Pancreas (tissue), 10 donors: ENCODE measurements around the gene PTPRM. TPM values are rescaled to one million over a fixed set of nuclear protein-coding genes. Genes with fewer than 3 reads are reported as not detected.

Experiments
- ATAC-seq, 4 donors: fragments of 200-7000 bp; cut with Tn5 transposase; one replicate each; pipeline versions ENCODE4 v1.8.0 to v1.9.1; 2020; ENCODE audit warnings: mild to moderate bottlenecking in 4 of 4, moderate library complexity in 4 of 4
- DNase-seq, 6 donors: peaks; one replicate each; pipeline ENCODE4 v3.0.0-alpha.2; 2020
- FAIRE-seq: peaks from 2 replicates; lab custom pipeline; 2012; peaks lifted over from hg19 to GRCh38; lab: Jason Lieb, UNC
- H3K27ac ChIP-seq, 4 donors: fragments of 200-600 bp; sonication (generic); 1 replicate in 3 of 4; 2 replicates in 1 of 4; pipeline versions ENCODE4 v1.5.0 to v1.8.0; 2020
- H3K27me3 ChIP-seq, 4 donors: fragments of 200-600 bp; one replicate each; pipeline ENCODE4 v1.8.0; 2021
- H3K36me3 ChIP-seq, 3 donors: fragments of 200-600 bp; sonication (generic) in 1 of 3; one replicate each; pipeline versions ENCODE4 v1.5.0 to v1.8.0; 2020 to 2021
- H3K4me1 ChIP-seq, 3 donors: fragments of 200-600 bp; one replicate each; pipeline ENCODE4 v1.8.0; 2021
- H3K4me3 ChIP-seq, 4 donors: fragments of 200-600 bp; sonication (generic) in 2 of 4; one replicate each; pipeline versions ENCODE4 v1.5.0 to v1.8.0; 2020 to 2021
- H3K9me3 ChIP-seq, 4 donors: fragments of 200-600 bp; one replicate each; pipeline ENCODE4 v1.8.0; 2021
- WGBS, 2 donors: extraction: QIAGEN DNeasy Blood & Tissue Kit; methylation state at CpG; one replicate each; pipeline ENCODE4 v1.1.7; 2013; 5-methylcytosine and 5-hydroxymethylcytosine counted together
- intact Hi-C, 3 donors: fragments of 100-400 bp; cut with DNase I; formaldehyde crosslinking; loops; one replicate each; pipeline versions ENCODE4 v1.11.1 to v1.14.2; 2022
- polyA plus RNA-seq, 2 donors: library from polyadenylated mRNA; stranded (reverse); fragments of 200-250 nt; gene quantifications; one replicate each; pipeline ENCODE4 v1.2.3, GENCODE V29; 2013
- total RNA-seq, 6 donors: library from RNA; stranded (reverse); fragmentation: NEBNext Ultra II Directional in 4 of 6; extraction: Animal tissue kit (Norgen Biotek cat#: 25700) in 4 of 6; gene quantifications; one replicate each; pipeline versions ENCODE4 v1.2.1 to v1.2.4, GENCODE V29; 2021 to 2023
- TF ChIP-seq, protein P1 (sequence below), 4 donors: fragments of 200-600 bp; sonication (generic) in 3 of 4; IDR thresholded peaks; one replicate each; pipeline versions ENCODE4 v1.5.0 to v1.8.0; 2021; ENCODE audit warnings: antibody characterized with exemption in 4 of 4
- donor health status: healthy with polysubstance abuse.
- donor health status: DM: no; HTN: no; CAD: no; lungs with moderate emphysema.
- donor health status: DM: no; HTN: no; CAD: no.
- donor health status: control.
- donor health status: control.
- donor health status: Bipolar disorder and iron deficiency.
- donor health status: DM: yes; HTN: yes; CAD: no.
- donor health status: DM: no; HTN: no; CAD: no.
- donor health status: DM: no; HTN: no; CAD: no.
- donor health status: DM: yes; HTN: yes; CAD: no.

Gene PTPRM
- total and polyA plus RNA-seq, 8 donors: 14.5 to 50.7 (median 19.7) TPM

DNA sequence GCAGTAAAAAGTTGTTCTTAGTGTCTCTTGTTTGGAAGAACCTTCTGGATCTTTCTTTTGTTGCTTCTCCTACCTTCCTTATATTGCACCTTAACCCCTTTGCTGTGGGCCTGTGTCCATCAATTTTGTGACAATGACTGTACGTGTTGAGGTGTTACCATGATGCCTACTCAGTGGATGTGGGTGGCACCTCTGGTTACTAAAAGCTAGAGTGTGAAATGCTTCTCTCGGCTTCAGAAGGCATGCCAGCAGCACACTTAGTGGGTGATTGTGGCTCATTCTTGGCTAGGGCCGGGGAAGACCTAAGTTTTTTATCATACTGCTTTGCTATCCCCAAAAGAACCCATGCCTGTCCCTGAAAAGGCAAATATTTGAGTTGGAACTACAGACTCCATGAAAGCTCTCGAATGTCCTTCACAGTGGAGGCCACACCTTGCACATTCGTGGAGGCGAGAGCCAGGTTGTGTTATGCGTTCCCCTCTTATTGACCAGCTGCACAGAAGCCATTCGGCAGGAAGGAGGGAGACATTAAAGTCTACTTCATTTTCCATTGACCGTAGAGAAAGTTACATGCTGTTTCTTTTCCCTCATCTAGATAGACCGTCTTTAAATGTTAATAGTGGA, 528.9 kb downstream of the PTPRM start:
- H3K9me3 ChIP-seq: no peaks in the 10 kb centered on the region
- TF ChIP-seq, protein P1, sequence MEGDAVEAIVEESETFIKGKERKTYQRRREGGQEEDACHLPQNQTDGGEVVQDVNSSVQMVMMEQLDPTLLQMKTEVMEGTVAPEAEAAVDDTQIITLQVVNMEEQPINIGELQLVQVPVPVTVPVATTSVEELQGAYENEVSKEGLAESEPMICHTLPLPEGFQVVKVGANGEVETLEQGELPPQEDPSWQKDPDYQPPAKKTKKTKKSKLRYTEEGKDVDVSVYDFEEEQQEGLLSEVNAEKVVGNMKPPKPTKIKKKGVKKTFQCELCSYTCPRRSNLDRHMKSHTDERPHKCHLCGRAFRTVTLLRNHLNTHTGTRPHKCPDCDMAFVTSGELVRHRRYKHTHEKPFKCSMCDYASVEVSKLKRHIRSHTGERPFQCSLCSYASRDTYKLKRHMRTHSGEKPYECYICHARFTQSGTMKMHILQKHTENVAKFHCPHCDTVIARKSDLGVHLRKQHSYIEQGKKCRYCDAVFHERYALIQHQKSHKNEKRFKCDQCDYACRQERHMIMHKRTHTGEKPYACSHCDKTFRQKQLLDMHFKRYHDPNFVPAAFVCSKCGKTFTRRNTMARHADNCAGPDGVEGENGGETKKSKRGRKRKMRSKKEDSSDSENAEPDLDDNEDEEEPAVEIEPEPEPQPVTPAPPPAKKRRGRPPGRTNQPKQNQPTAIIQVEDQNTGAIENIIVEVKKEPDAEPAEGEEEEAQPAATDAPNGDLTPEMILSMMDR (IDR thresholded peaks at IDR 0.05): no peak
- H3K4me3 ChIP-seq: no peak overlapping the region
- 71 to 75% methylated on average over 10 of the region's 10 CpGs for WGBS, 2 donors
- no peaks in the 10 kb centered on the region for H3K4me1 ChIP-seq
- FAIRE-seq (no peak), DNase-seq (no peak), ATAC-seq (no peak)
- H3K36me3 ChIP-seq: no peaks in the 10 kb centered on the region
- no peaks in the 10 kb centered on the region for H3K27me3 ChIP-seq
- intact Hi-C loops: no loop called here
- H3K27ac ChIP-seq: no peak overlapping the region

DNA sequence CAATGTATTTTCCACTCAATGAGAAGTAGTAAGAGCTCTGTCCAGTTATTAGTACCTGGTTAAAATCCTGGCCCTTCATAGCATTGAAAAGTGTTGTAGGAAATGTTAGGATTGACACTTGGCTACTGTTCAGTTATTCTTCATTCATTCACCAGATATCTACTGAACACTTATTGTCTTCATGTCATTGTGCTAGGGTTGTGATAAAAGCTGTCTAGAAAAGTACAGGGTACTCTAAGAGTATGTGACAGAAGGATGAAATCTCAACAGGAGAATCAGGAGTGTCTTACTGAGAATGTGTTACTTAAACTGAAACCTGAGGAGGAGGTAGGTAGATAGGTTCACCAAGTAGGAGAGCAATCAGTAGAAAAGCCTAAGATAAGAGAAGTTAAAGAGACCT, 530.3 kb downstream of the PTPRM start:
- DNase-seq: no peak

DNA sequence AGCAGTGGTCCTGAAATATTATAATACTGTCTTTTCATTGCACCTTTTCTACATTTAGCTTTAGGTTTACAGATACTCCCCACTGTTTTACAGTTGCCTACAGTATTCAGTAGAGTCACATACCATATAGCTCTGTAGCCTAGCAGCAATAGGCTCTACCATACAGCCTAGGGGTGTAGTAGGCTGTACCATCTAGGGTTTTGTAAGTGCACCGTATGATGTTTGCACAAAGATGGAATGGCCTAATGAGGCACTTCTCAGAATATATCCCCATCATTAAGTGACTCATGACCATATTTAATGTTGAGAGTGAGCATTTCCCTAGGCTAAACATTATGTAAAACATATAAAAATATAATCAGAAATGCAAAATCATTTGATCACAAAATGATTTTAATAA, 530.8 kb downstream of the PTPRM start:
- DNase-seq: no peak
- 0% methylated on average over 1 of the region's 1 CpG for WGBS, 2 donors
- no peaks in the 10 kb centered on the region for H3K4me1 ChIP-seq
- intact Hi-C loops: no loop called here
- no peak for FAIRE-seq
- ATAC-seq: no peak
- H3K27me3 ChIP-seq: no peaks in the 10 kb centered on the region
- no peak overlapping the region for H3K4me3 ChIP-seq
- no peaks in the 10 kb centered on the region for H3K36me3 ChIP-seq
- no peak overlapping the region for H3K27ac ChIP-seq
- TF ChIP-seq, protein P1 (IDR thresholded peaks at IDR 0.05): no peak
- no peaks in the 10 kb centered on the region for H3K9me3 ChIP-seq

More for the DNA sequence above, 530.3 kb downstream of the PTPRM start:
- no peaks in the 10 kb centered on the region for H3K27me3 ChIP-seq
- no peaks in the 10 kb centered on the region for H3K36me3 ChIP-seq
- no peaks in the 10 kb centered on the region for H3K9me3 ChIP-seq
- no peaks in the 10 kb centered on the region for H3K4me1 ChIP-seq
- intact Hi-C loops: no loop called here
- H3K4me3 ChIP-seq: no peak overlapping the region
- H3K27ac ChIP-seq: no peak overlapping the region
- no peak for FAIRE-seq
- ATAC-seq: no peak
- TF ChIP-seq, protein P1 (IDR thresholded peaks at IDR 0.05): no peak

DNA sequence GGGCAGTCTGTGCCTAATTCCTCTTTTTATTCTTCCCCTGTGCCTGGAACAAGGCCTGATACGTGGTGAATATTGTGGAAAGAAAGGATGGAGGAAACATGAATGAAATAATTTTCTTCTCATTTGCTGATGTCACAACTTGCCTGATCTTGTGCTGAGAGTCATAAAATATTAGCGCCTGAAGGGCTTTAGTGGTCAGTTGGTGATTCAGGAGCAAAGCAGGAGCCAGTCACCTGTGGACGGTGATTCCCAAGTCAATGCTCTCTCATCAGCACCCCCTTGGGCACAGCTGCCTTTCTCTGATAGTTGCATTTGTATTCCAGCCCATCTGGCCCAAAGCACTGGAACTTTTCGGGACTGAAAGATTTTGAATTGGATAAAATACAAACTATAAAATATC, 539.5 kb downstream of the PTPRM start:
- DNase-seq (no peak), FAIRE-seq (no peak), ATAC-seq (no peak)
- WGBS, 2 donors: 94 to 97% methylated on average over 4 of the region's 4 CpGs
- no peaks in the 10 kb centered on the region for H3K9me3 ChIP-seq
- no peaks in the 10 kb centered on the region for H3K36me3 ChIP-seq
- H3K27me3 ChIP-seq: no peaks in the 10 kb centered on the region
- no peaks in the 10 kb centered on the region for H3K4me1 ChIP-seq
- TF ChIP-seq, protein P1 (IDR thresholded peaks at IDR 0.05): no peak
- no peak overlapping the region for H3K4me3 ChIP-seq
- intact Hi-C loops: no loop called here
- H3K27ac ChIP-seq: no peak overlapping the region

DNA sequence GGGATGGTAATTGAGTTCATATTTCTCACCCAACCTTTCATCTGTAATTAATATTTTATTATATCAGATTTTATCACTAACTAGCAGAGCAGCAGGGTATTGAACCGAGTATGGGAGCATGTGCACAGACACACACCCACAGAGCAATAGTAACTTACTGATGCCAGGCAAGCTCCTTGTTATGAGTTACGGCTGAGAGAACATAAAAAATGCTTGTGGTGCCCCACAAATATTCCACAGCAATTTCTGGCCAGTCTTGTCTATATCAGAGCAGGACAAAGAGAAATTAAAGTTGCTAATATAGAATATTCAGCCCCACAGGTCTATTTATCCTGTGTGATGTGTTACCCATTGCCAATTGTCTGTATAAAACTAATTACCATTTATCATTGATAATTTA, 540.3 kb downstream of the PTPRM start:
- H3K4me3 ChIP-seq: no peak overlapping the region
- FAIRE-seq (no peak), ATAC-seq (no peak), DNase-seq (no peak)
- no peak overlapping the region for H3K27ac ChIP-seq
- no peaks in the 10 kb centered on the region for H3K9me3 ChIP-seq
- TF ChIP-seq, protein P1 (IDR thresholded peaks at IDR 0.05): no peak
- H3K4me1 ChIP-seq: no peaks in the 10 kb centered on the region
- intact Hi-C loops: no loop called here
- 82 to 86% methylated on average over 2 of the region's 2 CpGs for WGBS, 2 donors
- no peaks in the 10 kb centered on the region for H3K27me3 ChIP-seq
- no peaks in the 10 kb centered on the region for H3K36me3 ChIP-seq
